HCT116 (cell line): Measurements from ENCODE around the gene POR.

Source experiments
- CBX3 ChIP-seq: IDR thresholded peaks from 2 replicates; pipeline ENCODE4 v1.6.1; 2012; ENCODE audit warnings: low read depth
- CEBPB ChIP-seq: IDR thresholded peaks from 2 replicates; pipeline ENCODE4 v1.6.1; 2012; ENCODE audit warnings: low read depth
- EZH2 ChIP-seq: fragments of 200-600 bp; sonication (generic); IDR thresholded peaks from 2 replicates; pipeline ENCODE4 v1.6.1; 2017; ENCODE audit warnings: antibody characterized with exemption, mixed run types
- JUND ChIP-seq: IDR thresholded peaks from 2 replicates; pipeline ENCODE4 v1.6.1; 2012
- POLR2A ChIP-seq: IDR thresholded peaks from 2 replicates; pipeline ENCODE4 v1.7.0; 2011; ENCODE audit warnings: borderline replicate concordance; ENCODE audit not compliant: insufficient read depth, insufficient read length; ENCODE audit errors: extremely low read depth
- POLR2AphosphoS5 ChIP-seq: IDR thresholded peaks from 2 replicates; pipeline ENCODE4 v1.6.1; 2011; ENCODE audit warnings: mild to moderate bottlenecking, low read depth, low read length, moderate library complexity
- ZFX ChIP-seq: fragments of 450-650 bp; IDR thresholded peaks from 2 replicates; pipeline ENCODE4 v1.6.1; 2017
- ZNF274 ChIP-seq: fragments of 200-500 bp; sonication (Bioruptor generic); IDR thresholded peaks from 2 replicates; pipeline ENCODE4 v1.6.1; 2014; ENCODE audit warnings: mild to moderate bottlenecking, low read depth, low read length, inconsistent platforms
- TF ChIP-seq, protein P1 (sequence below), 3 experiments: fragments of 200-600 bp in 1 of 3; sonication (generic) in 1 of 3; IDR thresholded peaks in 2 of 3; conservative IDR thresholded peaks in 1 of 3; 2 replicates each; pipeline ENCODE4 v1.5.1; 2012 to 2017; ENCODE audit warnings: low read depth in 2 of 3, low read length in 2 of 3, antibody characterized with exemption in 1 of 3, borderline replicate concordance in 1 of 3, control low read depth in 1 of 3, mild to moderate bottlenecking in 1 of 3, mixed read lengths in 1 of 3, mixed run types in 1 of 3, moderate library complexity in 1 of 3; ENCODE audit not compliant: insufficient read depth in 1 of 3
- TF ChIP-seq, protein P2 (sequence below): IDR thresholded peaks from 2 replicates; pipeline ENCODE4 v1.6.1; 2012; ENCODE audit warnings: low read depth

- TF ChIP-seq, protein P1, sequence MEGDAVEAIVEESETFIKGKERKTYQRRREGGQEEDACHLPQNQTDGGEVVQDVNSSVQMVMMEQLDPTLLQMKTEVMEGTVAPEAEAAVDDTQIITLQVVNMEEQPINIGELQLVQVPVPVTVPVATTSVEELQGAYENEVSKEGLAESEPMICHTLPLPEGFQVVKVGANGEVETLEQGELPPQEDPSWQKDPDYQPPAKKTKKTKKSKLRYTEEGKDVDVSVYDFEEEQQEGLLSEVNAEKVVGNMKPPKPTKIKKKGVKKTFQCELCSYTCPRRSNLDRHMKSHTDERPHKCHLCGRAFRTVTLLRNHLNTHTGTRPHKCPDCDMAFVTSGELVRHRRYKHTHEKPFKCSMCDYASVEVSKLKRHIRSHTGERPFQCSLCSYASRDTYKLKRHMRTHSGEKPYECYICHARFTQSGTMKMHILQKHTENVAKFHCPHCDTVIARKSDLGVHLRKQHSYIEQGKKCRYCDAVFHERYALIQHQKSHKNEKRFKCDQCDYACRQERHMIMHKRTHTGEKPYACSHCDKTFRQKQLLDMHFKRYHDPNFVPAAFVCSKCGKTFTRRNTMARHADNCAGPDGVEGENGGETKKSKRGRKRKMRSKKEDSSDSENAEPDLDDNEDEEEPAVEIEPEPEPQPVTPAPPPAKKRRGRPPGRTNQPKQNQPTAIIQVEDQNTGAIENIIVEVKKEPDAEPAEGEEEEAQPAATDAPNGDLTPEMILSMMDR (IDR thresholded peaks at IDR 0.05 in 2 of 3, conservative IDR thresholded peaks at IDR 0.05 in 1 of 3; ENCODE audit: borderline replicate concordance in 1 of 3, insufficient read depth in 1 of 3, low read depth in 2 of 3, low read length in 2 of 3) = no peak
- TF ChIP-seq ZNF274 (no peak), POLR2A (no peak), POLR2AphosphoS5 (no peak), CBX3 (no peak), JUND (no peak), CEBPB (no peak), EZH2 (no peak), ZFX (no peak)
- TF ChIP-seq, protein P2, sequence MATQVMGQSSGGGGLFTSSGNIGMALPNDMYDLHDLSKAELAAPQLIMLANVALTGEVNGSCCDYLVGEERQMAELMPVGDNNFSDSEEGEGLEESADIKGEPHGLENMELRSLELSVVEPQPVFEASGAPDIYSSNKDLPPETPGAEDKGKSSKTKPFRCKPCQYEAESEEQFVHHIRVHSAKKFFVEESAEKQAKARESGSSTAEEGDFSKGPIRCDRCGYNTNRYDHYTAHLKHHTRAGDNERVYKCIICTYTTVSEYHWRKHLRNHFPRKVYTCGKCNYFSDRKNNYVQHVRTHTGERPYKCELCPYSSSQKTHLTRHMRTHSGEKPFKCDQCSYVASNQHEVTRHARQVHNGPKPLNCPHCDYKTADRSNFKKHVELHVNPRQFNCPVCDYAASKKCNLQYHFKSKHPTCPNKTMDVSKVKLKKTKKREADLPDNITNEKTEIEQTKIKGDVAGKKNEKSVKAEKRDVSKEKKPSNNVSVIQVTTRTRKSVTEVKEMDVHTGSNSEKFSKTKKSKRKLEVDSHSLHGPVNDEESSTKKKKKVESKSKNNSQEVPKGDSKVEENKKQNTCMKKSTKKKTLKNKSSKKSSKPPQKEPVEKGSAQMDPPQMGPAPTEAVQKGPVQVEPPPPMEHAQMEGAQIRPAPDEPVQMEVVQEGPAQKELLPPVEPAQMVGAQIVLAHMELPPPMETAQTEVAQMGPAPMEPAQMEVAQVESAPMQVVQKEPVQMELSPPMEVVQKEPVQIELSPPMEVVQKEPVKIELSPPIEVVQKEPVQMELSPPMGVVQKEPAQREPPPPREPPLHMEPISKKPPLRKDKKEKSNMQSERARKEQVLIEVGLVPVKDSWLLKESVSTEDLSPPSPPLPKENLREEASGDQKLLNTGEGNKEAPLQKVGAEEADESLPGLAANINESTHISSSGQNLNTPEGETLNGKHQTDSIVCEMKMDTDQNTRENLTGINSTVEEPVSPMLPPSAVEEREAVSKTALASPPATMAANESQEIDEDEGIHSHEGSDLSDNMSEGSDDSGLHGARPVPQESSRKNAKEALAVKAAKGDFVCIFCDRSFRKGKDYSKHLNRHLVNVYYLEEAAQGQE = no peak
Measured at GRCh38 chr7:75985518-75986146, 70.7 kb downstream of the POR start.
